Muscle of arm (tissue), 12 donors: ENCODE data around the gene KRTAP5-7. TPM values are rescaled to one million over a fixed set of nuclear protein-coding genes. Genes with fewer than 3 reads are reported as not detected.

Experiments
- DNase-seq: peaks from one replicate; pipeline ENCODE4 v3.0.0-alpha.2; 2013
- polyA plus RNA-seq, 12 donors: library from polyadenylated mRNA; unstranded; fragments of 120-200 nt; gene quantifications; one replicate each; pipeline ENCODE4 v1.2.1, GENCODE V29; 2013; ENCODE audit not compliant: insufficient read length in 12 of 12

Gene KRTAP5-7
- polyA plus RNA-seq, 12 donors: 0.12 to 0.19 (median 0.19) TPM; not detected in 9

DNA sequence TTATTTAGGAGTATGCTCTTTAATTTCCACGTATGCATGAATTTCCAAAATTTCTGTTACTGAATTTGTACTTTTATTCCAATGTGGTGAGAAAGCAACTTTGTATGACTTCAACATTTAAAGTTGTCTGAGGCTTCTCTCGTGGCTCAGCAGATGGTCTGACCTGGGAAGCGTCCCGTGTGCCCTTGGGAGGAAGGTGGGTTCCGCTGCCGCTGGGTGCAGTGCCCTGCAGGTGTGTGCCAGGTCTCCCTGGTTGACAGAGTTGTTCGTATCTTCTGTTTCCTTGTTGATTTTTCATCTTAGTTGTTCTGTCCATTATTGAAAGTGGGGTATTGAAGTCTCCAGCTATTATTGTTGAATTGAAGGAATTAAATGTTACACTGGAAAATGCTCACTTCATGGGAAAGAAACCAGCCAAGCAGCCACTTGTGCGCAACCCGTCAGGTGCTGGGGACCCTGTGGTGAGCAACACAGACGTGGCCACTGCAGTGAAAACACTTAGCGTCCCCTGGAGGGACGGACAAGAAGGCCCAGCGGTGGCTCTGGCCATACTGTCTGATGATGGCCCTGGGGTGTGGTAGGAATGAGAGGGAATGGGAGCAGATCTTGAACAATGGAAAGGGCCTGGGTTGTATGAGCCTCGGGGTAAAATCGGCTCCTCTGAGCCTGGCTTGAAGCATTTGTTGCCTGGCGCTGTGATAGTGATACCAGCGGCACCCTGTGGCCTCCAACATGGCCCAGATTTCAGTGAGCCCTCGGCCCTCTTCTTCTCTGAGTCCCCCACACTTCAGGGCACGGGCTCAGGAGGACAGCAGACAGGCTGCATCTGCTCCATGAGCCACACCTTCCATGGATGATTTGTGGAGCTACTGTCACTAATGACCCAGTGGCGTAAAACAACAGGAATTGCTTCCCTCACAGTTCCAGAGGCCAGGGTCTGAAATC is 31.5 kb upstream of the KRTAP5-7 start:
- no peak for DNase-seq

- DNase-seq: no peak
These were observed 30.6 kb upstream of the KRTAP5-7 start for GRCh38 chr11:71496421-71496820.

DNA sequence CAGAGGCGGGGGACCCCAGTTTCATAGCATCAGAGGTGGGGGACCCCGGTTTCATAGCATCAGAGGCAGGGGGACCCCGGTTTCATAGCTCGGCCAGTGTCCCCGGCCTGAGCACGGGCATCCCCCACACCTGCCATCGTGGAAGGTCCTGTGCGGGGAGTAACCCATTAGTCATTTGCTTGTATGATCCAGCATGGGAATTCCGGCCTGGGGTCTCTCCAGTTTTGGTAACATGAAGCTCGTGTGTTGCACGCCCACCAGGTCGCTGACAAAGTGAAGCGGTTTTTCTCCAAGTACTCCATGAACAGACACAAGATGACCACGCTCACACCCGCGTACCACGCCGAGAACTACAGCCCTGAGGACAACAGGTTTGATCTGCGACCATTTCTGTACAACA is 29.0 kb upstream of the KRTAP5-7 start:
- no peak for DNase-seq

DNA sequence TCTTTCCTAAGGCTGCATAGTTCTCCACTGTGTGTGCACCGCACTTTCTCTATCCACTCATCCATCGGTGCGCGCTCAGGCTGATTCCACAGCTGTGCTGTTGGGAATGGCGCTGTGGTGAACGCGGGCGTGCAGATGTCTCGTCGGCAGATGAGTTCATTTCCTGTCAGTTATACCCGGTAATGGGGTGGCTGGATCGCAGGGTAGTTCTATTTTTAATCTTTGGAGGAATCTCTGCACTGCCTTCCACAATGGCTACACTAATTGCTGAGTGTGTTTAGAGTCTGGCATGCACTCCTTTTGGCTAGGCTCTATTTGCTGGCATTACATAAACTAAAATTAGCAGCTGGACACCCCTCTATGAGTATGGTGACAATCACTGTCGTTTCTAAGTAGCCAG is 27.9 kb upstream of the KRTAP5-7 start:
- DNase-seq: no peak

DNA sequence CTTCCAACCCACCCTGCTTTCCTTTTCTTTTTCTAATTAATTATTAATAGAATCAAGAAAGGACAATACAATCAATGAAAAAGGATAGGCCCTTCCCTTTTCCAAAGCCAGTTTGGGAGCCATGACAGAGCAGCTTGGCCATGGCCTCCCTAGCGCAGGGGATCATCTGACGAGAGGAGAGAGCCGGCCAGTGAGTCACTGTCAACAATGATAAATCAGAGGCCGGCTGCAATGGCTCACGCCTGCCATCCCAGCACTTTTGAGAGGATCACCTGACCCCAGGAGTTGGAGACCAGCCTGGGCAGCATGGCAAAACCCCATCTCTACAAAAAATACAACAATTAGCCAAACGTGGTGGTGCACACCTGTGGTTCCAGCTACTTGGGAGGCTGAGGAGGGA is 27.5 kb upstream of the KRTAP5-7 start:
- DNase-seq: no peak

GRCh38 chr11:71500601-71501021 is 26.5 kb upstream of the KRTAP5-7 start:
- no peak for DNase-seq

GRCh38 chr11:71501071-71501985 is 25.7 kb upstream of the KRTAP5-7 start:
- DNase-seq: no peak

DNA sequence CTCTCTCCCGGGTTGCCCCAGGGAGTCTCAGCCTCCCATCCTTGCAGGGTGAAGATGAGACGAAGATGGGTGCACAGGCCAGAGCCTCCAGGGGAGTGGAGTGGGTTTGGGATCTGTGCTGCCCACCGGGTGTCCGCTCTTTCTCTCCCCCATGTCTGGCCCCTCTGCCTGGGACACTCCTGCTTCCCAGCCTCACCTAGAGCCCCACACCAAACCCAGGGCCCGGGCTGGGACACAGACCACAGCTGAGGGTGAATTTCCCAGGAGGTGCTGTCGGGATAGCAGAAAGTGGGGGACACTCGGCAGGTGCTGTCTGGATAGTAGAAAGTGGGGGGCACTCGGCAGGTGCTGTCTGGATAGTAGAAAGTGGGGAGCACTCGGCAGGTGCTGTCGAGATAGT is 25.0 kb upstream of the KRTAP5-7 start:
- no peak for DNase-seq

DNA sequence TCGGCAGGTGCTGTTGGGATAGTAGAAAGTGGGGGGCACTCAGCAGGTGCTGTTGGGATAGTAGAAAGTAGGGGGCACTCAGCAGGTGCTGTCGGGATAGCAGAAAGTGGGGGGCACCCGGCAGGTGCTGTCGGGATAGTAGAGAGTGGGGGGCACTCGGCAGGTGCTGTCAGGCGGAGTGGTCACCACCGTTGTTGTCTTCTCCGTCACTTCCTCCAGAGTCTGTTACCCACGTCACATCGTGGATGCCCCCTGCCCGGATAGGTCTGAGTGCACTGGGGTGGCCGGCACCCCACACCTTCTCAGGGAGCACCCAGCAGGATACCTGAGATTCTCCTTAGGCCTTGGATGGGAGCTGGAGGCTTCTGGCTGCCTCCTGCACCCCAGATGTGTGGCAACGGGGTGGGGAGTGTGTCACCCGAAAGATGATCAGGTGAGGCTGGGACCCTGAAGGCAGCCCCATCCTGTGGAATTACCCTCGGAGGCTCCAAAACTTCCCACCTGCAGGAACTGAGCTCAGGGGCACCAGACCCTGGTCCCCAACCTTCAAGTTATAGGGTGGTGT is 24.1 kb upstream of the KRTAP5-7 start:
- DNase-seq: no peak

DNA sequence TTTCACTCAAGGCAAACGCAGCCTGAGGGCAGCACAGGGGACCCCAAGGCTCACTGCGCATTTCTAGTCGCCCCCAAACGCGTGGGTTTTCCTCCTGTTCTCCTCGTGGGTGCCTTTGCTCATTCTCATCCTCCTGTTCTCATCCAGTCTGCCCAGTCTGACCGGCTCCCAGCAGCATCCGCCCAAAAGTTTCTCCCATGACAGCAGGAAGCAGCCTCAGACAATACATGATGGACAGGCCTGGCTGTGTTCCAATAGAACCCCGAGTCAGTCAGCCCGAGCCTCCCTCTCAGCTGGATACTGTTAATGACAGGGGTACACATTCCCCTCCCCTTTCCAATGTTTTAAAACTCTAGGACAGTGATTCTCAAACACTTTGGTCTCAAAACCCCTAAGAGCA is 22.5 kb upstream of the KRTAP5-7 start:
- no peak for DNase-seq

DNA sequence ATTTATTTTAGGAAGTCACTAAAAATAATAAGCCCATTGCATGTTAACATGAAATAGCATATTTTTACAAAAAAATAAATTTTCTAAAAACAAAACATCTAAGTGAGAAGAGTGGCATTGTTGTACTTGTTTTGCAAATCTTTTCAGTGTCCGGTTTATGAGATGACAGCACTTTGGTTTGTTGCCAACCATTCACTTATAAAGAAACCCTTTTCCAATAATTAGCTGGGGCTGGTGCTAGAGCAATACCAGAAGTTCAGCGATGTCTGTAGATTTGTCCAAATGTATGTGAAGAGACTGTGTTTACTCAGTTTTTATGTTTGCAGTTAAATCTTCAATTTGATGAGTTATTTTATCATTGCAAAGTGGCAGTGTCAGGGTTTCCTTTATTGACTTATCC is 22.1 kb upstream of the KRTAP5-7 start:
- no peak for DNase-seq

GRCh38 chr11:71505781-71506180 is 21.3 kb upstream of the KRTAP5-7 start:
- DNase-seq: no peak

GRCh38 chr11:71507102-71507501 is 20.0 kb upstream of the KRTAP5-7 start:
- DNase-seq: no peak

- DNase-seq: no peak
These were observed 8.3 kb upstream of the KRTAP5-7 start for GRCh38 chr11:71518506-71519471.

GRCh38 chr11:71519546-71519945 is 7.5 kb upstream of the KRTAP5-7 start:
- no peak for DNase-seq

DNA sequence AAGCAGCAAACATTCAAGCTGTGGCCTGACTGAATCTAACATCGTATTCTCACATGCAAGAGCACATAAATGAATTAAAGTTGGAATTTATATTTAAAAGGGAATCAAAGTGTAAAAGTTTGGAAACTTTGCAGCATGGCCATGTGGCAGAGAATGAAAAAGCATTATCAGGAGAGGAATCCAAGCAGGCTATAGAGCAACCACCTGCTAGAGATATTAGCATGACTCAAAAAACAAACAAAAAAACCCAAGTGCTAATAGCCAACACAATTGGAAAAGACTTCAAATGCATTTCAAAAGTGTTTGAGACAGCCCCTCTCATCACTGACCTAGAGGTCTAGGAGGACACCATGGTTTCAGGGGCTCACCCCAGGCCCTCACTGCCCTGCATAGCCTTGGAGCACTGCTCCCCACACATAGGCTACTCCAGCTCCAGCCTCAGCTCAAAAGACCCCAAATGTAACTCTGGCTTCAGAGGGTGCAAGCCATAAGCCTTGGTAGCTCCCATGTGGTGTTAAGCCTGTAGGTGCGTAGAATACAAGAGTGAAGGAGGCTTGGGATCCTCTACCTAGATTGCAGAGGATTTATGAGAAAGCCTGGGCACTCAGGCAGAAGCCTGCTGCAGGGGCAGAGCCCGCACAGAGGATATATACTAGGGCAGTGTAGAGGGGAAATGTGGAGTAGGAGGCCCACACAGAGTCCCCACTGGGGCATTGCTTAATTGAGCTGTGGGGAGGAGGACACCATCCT is 1.7 kb upstream of the KRTAP5-7 start:
- DNase-seq: no peak

DNA sequence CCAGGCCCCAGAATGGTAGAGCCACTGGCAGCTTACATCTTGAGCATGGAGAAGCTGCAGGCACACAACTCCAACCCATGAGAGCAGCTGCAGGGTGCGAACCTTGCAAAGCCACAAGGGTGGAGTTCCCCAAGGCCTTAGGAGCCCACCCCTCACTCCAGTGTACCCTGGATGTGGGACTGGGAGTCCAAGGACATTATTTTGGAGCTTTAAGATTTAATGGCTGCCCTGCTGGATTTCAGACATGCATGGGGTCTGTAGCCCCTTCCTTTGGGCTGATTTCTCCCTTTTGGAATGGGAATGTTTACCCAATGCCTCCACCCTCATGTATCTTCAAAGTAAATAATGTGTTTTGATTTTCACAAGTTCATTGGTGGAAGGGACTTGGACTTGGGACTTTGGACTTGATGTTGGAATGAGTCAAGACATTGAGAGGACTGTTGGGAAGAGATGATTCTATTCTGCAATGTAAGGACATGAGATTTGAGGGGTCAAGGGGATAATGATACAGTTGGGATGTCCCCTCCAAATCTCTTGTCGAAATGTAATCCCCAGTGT is 1.1 kb upstream of the KRTAP5-7 start:
- no peak for DNase-seq

DNA sequence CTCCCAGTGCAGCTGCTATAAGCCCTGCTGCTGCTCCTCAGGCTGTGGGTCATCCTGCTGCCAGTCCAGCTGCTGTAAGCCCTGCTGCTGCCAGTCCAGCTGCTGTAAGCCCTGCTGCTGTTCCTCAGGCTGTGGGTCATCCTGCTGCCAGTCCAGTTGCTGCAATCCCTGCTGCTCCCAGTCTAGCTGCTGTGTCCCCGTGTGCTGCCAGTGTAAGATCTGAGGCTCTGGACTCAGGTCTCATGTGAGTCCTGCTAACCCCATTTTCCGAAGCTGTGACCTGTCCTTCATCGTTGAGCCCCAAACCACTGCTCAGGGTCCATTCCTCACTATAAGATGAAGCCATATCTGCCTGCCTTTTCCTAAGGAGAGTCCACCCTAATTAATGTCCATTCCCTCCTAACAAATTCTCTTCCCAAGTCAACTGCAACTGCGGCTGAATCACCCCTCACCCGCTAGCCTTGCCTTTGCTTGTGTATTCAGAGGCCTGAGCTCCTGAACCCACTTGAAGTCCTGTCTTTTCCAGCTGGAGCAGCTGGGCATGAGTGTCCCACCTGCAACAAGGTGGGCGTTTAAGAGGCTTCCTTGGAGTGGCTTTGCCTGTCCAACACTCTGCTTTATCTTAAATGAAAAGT is 626 bp downstream of the KRTAP5-7 start:
- no peak for DNase-seq

DNA sequence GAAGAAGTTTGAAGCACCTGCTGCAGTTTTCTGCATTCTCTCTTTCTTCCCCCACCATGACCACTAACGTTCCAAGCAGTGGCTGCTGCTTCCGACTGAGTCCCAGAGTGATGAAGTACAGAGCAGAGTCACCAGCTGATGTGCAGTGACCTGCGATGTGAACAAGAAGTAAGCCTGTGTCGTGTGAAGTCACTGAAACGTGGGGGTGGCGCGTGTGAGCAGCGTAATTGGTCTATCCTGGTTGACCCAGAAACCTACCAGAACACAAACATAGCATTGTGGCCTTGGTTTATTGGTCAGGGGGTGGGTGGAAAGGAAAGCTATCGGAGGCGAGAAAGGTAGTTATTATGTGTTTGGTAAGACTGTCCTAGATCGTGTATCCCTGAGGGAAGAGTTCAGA is 3.5 kb downstream of the KRTAP5-7 start:
- no peak for DNase-seq
